GM12875 (cell line): ENCODE data around the gene ZFHX3.
A peak's percentile ranks its signal among the peaks of the same experiment; 100 is the strongest.

Source experiments
- H3K4me3 ChIP-seq: one replicate; pipeline ENCODE4 v1.5.1; 2011; ENCODE audit warnings: low read depth, low read length, control low read depth
- CTCF ChIP-seq: IDR thresholded peaks from 2 replicates; pipeline ENCODE4 v1.5.1; 2011; ENCODE audit warnings: low read depth, mild to moderate bottlenecking, control low read depth, inconsistent platforms, low read length, moderate library complexity, borderline replicate concordance; ENCODE audit not compliant: insufficient read depth

ZFHX3 gene

GRCh38 chr16:72824027-72824426, 223.9 kb downstream of the ZFHX3 start:
- TF ChIP-seq CTCF: no peak
- no peak overlapping the region for H3K4me3 ChIP-seq

- no peak for TF ChIP-seq CTCF
- H3K4me3 ChIP-seq: no peak overlapping the region
These were observed 226.6 kb downstream of the ZFHX3 start for GRCh38 chr16:72821185-72821950.

GRCh38 chr16:72819345-72819744, 228.6 kb downstream of the ZFHX3 start:
- no peak for TF ChIP-seq CTCF
- no peak overlapping the region for H3K4me3 ChIP-seq

GRCh38 chr16:72818236-72818845, 229.6 kb downstream of the ZFHX3 start:
- no peak overlapping the region for H3K4me3 ChIP-seq
- peak; percentile 42; the same call in 1 of the 2 replicates for TF ChIP-seq CTCF

GRCh38 chr16:72815348-72816318, 232.3 kb downstream of the ZFHX3 start:
- H3K4me3 ChIP-seq: no peak overlapping the region
- TF ChIP-seq CTCF: no peak

GRCh38 chr16:72814226-72814625, 233.7 kb downstream of the ZFHX3 start:
- H3K4me3 ChIP-seq: no peak overlapping the region
- TF ChIP-seq CTCF: no peak
